Fibroblast of mammary gland (primary cell): ENCODE data around the gene NCK2.

Experiments used
- DNase-seq: peaks from one replicate; pipeline ENCODE4 v3.0.0-alpha.2; 2010; ENCODE audit warnings: low read depth
- H3K4me3 ChIP-seq: 2 replicates; pipeline ENCODE4 v1.5.1; 2011; ENCODE audit warnings: low read depth, mild to moderate bottlenecking, low read length, moderate library complexity; ENCODE audit not compliant: control insufficient read depth
- CTCF ChIP-seq: conservative IDR thresholded peaks from 2 replicates; pipeline ENCODE4 v1.5.1; 2011; ENCODE audit warnings: low read depth, low read length, inconsistent platforms; ENCODE audit not compliant: control insufficient read depth, insufficient read depth

The NCK2 gene

GRCh38 chr2:105906481-105906880 is 161.8 kb downstream of the NCK2 start:
- TF ChIP-seq CTCF = no peak
- no peak for DNase-seq
- H3K4me3 ChIP-seq = no peak overlapping the region

- TF ChIP-seq CTCF = no peak
- no peak for DNase-seq
- H3K4me3 ChIP-seq = no peak overlapping the region
These were observed 162.5 kb downstream of the NCK2 start for GRCh38 chr2:105907184-105907583.

- TF ChIP-seq CTCF = no peak
- H3K4me3 ChIP-seq = no peak overlapping the region
- DNase-seq = no peak
These were observed 164.5 kb downstream of the NCK2 start for GRCh38 chr2:105909215-105909614.

GRCh38 chr2:105910497-105911238 is 166.0 kb downstream of the NCK2 start:
- no peak overlapping the region for H3K4me3 ChIP-seq
- no peak for TF ChIP-seq CTCF
- DNase-seq = no peak

- DNase-seq = no peak
- TF ChIP-seq CTCF = no peak
- no peak overlapping the region for H3K4me3 ChIP-seq
These were observed 166.7 kb downstream of the NCK2 start for GRCh38 chr2:105911425-105911824.

- DNase-seq = peak; percentile 22
- no peak for TF ChIP-seq CTCF
- no peak overlapping the region for H3K4me3 ChIP-seq
These were observed 167.4 kb downstream of the NCK2 start for GRCh38 chr2:105912081-105912480.
